Activated CD4-positive, alpha-beta T cell treated with anti-CD3 and anti-CD28 coated beads for 36 hours (primary cell): Measurements from ENCODE around the gene PXDC1. TPM values are rescaled to one million over a fixed set of nuclear protein-coding genes. Genes with fewer than 3 reads are reported as not detected.

ENCODE experiments used
- total RNA-seq, 2 experiments: library from RNA; stranded (reverse); gene quantifications; one replicate each; pipeline ENCODE4 v1.2.3, GENCODE V29; 2021

PXDC1 gene
- total RNA-seq, 2 experiments from 2014 or later: 1.6 to 2.4 TPM

Other genes with a start within 250 kb of the PXDC1 start
- gene FAM50B, start 97.7 kb upstream of the PXDC1 start, total RNA-seq: 10 to 100 TPM in 1 of 2 experiments, 1 to 10 TPM in 1; 8.8 to 10.2 TPM